HEK293T (cell line): ENCODE measurements around the gene ZNRF1.

Experiments used
- ARNT ChIP-seq: fragments of 450-650 bp; IDR thresholded peaks from 2 replicates; pipeline ENCODE4 v1.6.1; 2017; ENCODE audit warnings: mild to moderate bottlenecking
- BHLHE40 ChIP-seq: fragments of 450-650 bp; IDR thresholded peaks from 2 replicates; pipeline ENCODE4 v1.6.1; 2016; ENCODE audit warnings: mild to moderate bottlenecking, moderate library complexity, borderline replicate concordance
- FOXA1 ChIP-seq: fragments of 450-650 bp; IDR thresholded peaks from 2 replicates; pipeline ENCODE4 v1.6.1; 2016; ENCODE audit warnings: mild to moderate bottlenecking
- FOXM1 ChIP-seq: fragments of 450-650 bp; IDR thresholded peaks from 2 replicates; pipeline ENCODE4 v1.6.1; 2017; ENCODE audit warnings: mild to moderate bottlenecking, borderline replicate concordance
- HDGF ChIP-seq: fragments of 450-650 bp; IDR thresholded peaks from 2 replicates; pipeline ENCODE4 v1.6.1; 2017; ENCODE audit warnings: antibody characterized with exemption, borderline replicate concordance
- SUZ12 ChIP-seq: fragments of 450-650 bp; IDR thresholded peaks from 2 replicates; pipeline ENCODE4 v1.6.1; 2016; ENCODE audit warnings: mild to moderate bottlenecking
- TARDBP ChIP-seq: fragments of 450-650 bp; IDR thresholded peaks from 2 replicates; pipeline ENCODE4 v1.6.1; 2016
- ZNF384 ChIP-seq: fragments of 450-650 bp; IDR thresholded peaks from 2 replicates; pipeline ENCODE4 v1.6.1; 2016

DNA sequence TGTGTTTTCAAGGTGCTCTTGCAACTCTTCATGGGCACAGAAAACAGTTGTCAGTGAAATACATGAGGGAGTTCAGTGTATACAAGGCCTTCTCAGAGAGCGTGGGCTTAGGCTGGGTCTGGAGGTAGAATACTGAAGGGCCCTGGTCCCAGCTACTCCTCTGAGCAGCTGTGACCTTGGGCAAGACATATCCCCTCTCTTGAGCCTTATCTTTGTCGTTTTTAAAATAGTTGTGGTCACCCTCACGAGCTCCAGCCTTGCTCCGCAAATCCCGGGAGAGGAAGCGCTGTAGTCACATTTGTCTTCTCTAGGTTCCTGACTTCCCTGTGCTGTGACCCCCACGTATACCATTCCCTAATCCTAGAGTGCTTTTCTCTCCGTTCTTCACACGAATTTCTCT is 3.6 kb downstream of the ZNRF1 start:
- TF ChIP-seq FOXM1 (no peak), HDGF (no peak), ARNT (no peak), FOXA1 (no peak), SUZ12 (no peak), ZNF384 (no peak), BHLHE40 (no peak), TARDBP (no peak)
